NT2/D1 (cell line): Measurements from ENCODE around the gene SRC.

ENCODE experiments used
- DNase-seq: peaks from one replicate; pipeline ENCODE4 v3.0.0-alpha.2; 2011; ENCODE audit warnings: low read depth, low spot score
- H3K27me3 ChIP-seq: 2 replicates; pipeline ENCODE4 v1.6.0; 2011; ENCODE audit warnings: mild to moderate bottlenecking; ENCODE audit not compliant: insufficient read length, insufficient read depth
- H3K36me3 ChIP-seq: 2 replicates; pipeline ENCODE4 v1.6.1; 2011; ENCODE audit warnings: mild to moderate bottlenecking, low read length, mixed read lengths; ENCODE audit not compliant: insufficient read depth, insufficient read length
- H3K4me1 ChIP-seq: 2 replicates; pipeline ENCODE4 v1.5.1; 2011; ENCODE audit not compliant: insufficient read depth, insufficient read length
- H3K4me3 ChIP-seq: 2 replicates; pipeline ENCODE4 v1.5.1; 2011; ENCODE audit warnings: low read depth; ENCODE audit not compliant: insufficient read length
- H3K9ac ChIP-seq: 2 replicates; pipeline ENCODE4 v1.6.0; 2011; ENCODE audit warnings: low read depth; ENCODE audit not compliant: insufficient read length
- H3K9me3 ChIP-seq: 2 replicates; pipeline ENCODE4 v1.5.1; 2011; ENCODE audit warnings: mild to moderate bottlenecking, low read length; ENCODE audit not compliant: insufficient read depth
- SUZ12 ChIP-seq: IDR thresholded peaks from 2 replicates; pipeline ENCODE4 v1.6.1; 2011; ENCODE audit not compliant: insufficient read length, insufficient read depth; ENCODE audit errors: extremely low read depth
- YY1 ChIP-seq: IDR thresholded peaks from 2 replicates; pipeline ENCODE4 v1.6.1; 2011; ENCODE audit not compliant: insufficient read length, insufficient read depth
- ZNF274 ChIP-seq: IDR thresholded peaks from 2 replicates; pipeline ENCODE4 v1.6.1; 2011; ENCODE audit warnings: mild to moderate bottlenecking, low read depth, low read length

Gene SRC

GRCh38 chr20:37443596-37443995 lies 97.7 kb downstream of the SRC start:
- no peaks in the 10 kb centered on the region for H3K36me3 ChIP-seq
- H3K9me3 ChIP-seq, result no peaks in the 10 kb centered on the region
- H3K9ac ChIP-seq, result no peak overlapping the region
- peaks cover 12% of the 10 kb centered on the region for H3K27me3 ChIP-seq
- TF ChIP-seq SUZ12 (no peak), ZNF274 (no peak), YY1 (no peak)
- peaks cover 5% of the 10 kb centered on the region for H3K4me1 ChIP-seq
- no peak for DNase-seq
- no peak overlapping the region for H3K4me3 ChIP-seq

- Histone ChIP-seq H3K9ac (no peak overlapping the region), H3K4me1 (peaks cover 1% of the 10 kb centered on the region), H3K4me3 (no peak overlapping the region), H3K36me3 (no peaks in the 10 kb centered on the region), H3K27me3 (peaks cover 21% of the 10 kb centered on the region), H3K9me3 (no peaks in the 10 kb centered on the region)
- no peak for DNase-seq
- TF ChIP-seq YY1 (no peak), SUZ12 (no peak), ZNF274 (no peak)
Measured at GRCh38 chr20:37445041-37445440, 99.1 kb downstream of the SRC start.

GRCh38 chr20:37446286-37447032 lies 100.5 kb downstream of the SRC start:
- Histone ChIP-seq H3K9ac (no peak overlapping the region), H3K4me1 (no peaks in the 10 kb centered on the region), H3K9me3 (no peaks in the 10 kb centered on the region), H3K27me3 (peaks cover 32% of the 10 kb centered on the region), H3K36me3 (no peaks in the 10 kb centered on the region), H3K4me3 (no peak overlapping the region)
- no peak for DNase-seq
- TF ChIP-seq YY1 (no peak), ZNF274 (no peak), SUZ12 (no peak)

- DNase-seq, result no peak
- H3K27me3 ChIP-seq, result peaks cover 37% of the 10 kb centered on the region
- TF ChIP-seq YY1 (no peak), SUZ12 (no peak), ZNF274 (no peak)
Measured at GRCh38 chr20:37447688-37448087, 101.7 kb downstream of the SRC start.

GRCh38 chr20:37449276-37449675 lies 103.3 kb downstream of the SRC start:
- Histone ChIP-seq H3K9me3 (no peaks in the 10 kb centered on the region), H3K27me3 (peaks cover 40% of the 10 kb centered on the region), H3K36me3 (no peaks in the 10 kb centered on the region), H3K9ac (no peak overlapping the region), H3K4me3 (no peak overlapping the region), H3K4me1 (no peaks in the 10 kb centered on the region)
- no peak for DNase-seq
- no peak for TF ChIP-seq SUZ12

More at GRCh38 chr20:37447688-37448087, 101.7 kb downstream of the SRC start:
- no peaks in the 10 kb centered on the region for H3K36me3 ChIP-seq
- no peaks in the 10 kb centered on the region for H3K9me3 ChIP-seq
- H3K4me1 ChIP-seq, result no peaks in the 10 kb centered on the region
- no peak overlapping the region for H3K9ac ChIP-seq
- H3K4me3 ChIP-seq, result no peak overlapping the region

GRCh38 chr20:37450344-37450743 lies 104.4 kb downstream of the SRC start:
- Histone ChIP-seq H3K4me3 (no peak overlapping the region), H3K9me3 (peaks cover 8% of the 10 kb centered on the region; the same call in 1 of the 2 replicates), H3K4me1 (no peaks in the 10 kb centered on the region), H3K27me3 (peaks cover 40% of the 10 kb centered on the region), H3K36me3 (no peaks in the 10 kb centered on the region), H3K9ac (no peak overlapping the region)
- DNase-seq, result no peak
- TF ChIP-seq ZNF274 (no peak), YY1 (no peak), SUZ12 (no peak)

GRCh38 chr20:37451616-37452015 lies 105.7 kb downstream of the SRC start:
- H3K9me3 ChIP-seq, result peaks cover 8% of the 10 kb centered on the region; the same call in 1 of the 2 replicates
- no peak for DNase-seq
- no peak overlapping the region for H3K9ac ChIP-seq
- no peak overlapping the region for H3K4me3 ChIP-seq
- H3K36me3 ChIP-seq, result no peaks in the 10 kb centered on the region
- H3K4me1 ChIP-seq, result no peaks in the 10 kb centered on the region
- TF ChIP-seq ZNF274 (no peak), SUZ12 (no peak), YY1 (no peak)
- peaks cover 37% of the 10 kb centered on the region for H3K27me3 ChIP-seq

GRCh38 chr20:37452236-37452635 lies 106.3 kb downstream of the SRC start:
- no peak overlapping the region for H3K4me3 ChIP-seq
- no peak for TF ChIP-seq SUZ12
- no peak for TF ChIP-seq ZNF274
- TF ChIP-seq YY1, result no peak
- H3K27me3 ChIP-seq, result peaks cover 32% of the 10 kb centered on the region
- no peak for DNase-seq
- H3K4me1 ChIP-seq, result no peaks in the 10 kb centered on the region
- H3K9ac ChIP-seq, result no peak overlapping the region
- no peaks in the 10 kb centered on the region for H3K36me3 ChIP-seq
- H3K9me3 ChIP-seq, result peaks cover 12% of the 10 kb centered on the region; the same call in 1 of the 2 replicates
